Measurements from ENCODE around the gene IL27RA. TPM values are rescaled to one million over a fixed set of nuclear protein-coding genes. Genes with fewer than 3 reads are reported as not detected.
A peak's percentile ranks its signal among the peaks of the same experiment; 100 is the strongest.

IL27RA gene
- total RNA-seq, 2 donors from 2014 or later: 4.7 to 8.3 TPM

DNA sequence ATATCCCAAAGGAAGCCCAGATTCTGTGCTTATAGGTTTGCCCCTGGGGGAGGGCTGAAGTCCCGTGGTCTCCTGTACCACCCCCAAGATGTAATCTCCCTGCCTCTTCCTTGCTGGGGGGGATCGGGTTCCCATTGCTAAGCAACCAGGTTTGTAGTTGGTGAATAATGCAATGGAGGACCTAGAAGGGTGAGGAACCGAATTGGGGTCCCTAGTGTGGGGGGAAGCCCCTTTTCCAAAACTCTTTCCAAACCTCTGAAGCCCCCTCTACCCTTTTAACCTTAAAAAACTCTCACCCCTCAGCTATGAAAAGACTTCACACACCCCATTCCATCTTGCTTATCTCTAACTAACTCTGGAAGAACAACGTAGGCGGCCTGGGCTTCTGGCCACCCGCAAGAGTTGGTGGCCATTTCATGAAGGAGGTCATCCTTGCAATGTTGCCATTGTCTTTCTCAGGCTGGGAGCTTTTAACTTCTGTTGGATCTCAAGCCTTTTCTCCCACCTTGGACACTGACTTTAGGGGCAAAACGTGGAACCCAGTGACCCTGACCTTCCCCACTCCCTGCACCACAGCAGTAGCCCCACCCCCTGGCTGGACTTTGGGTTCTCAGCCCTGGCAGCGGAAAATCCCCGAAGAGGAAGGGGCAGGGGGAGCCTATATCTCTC is 29.7 kb downstream of the IL27RA start:
- Histone ChIP-seq H3K27me3 (replicated peaks; ENCODE audit: insufficient read depth) (no peaks in the 10 kb centered on the region), H3K9me3 (no peaks in the 10 kb centered on the region), H3K27ac (peak overlapping the region in 1 of 2 donors; percentile 36), H3K4me1 (replicated peaks) (no peaks in the 10 kb centered on the region), H3K36me3 (no peaks in the 10 kb centered on the region), H3K4me3 (no peak overlapping the region)
- 60% methylated on average over 9 of the region's 9 CpGs for WGBS
- intact Hi-C loops (cut with DNase I): no loop called here
- DNase-seq (ENCODE audit: low spot score): no peak
- no peak for TF ChIP-seq POLR2AphosphoS5 (IDR thresholded peaks at IDR 0.05)
- no peak for TF ChIP-seq POLR2A (IDR thresholded peaks at IDR 0.05)
- TF ChIP-seq, protein P1, sequence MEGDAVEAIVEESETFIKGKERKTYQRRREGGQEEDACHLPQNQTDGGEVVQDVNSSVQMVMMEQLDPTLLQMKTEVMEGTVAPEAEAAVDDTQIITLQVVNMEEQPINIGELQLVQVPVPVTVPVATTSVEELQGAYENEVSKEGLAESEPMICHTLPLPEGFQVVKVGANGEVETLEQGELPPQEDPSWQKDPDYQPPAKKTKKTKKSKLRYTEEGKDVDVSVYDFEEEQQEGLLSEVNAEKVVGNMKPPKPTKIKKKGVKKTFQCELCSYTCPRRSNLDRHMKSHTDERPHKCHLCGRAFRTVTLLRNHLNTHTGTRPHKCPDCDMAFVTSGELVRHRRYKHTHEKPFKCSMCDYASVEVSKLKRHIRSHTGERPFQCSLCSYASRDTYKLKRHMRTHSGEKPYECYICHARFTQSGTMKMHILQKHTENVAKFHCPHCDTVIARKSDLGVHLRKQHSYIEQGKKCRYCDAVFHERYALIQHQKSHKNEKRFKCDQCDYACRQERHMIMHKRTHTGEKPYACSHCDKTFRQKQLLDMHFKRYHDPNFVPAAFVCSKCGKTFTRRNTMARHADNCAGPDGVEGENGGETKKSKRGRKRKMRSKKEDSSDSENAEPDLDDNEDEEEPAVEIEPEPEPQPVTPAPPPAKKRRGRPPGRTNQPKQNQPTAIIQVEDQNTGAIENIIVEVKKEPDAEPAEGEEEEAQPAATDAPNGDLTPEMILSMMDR (IDR thresholded peaks at IDR 0.05): no peak

DNA sequence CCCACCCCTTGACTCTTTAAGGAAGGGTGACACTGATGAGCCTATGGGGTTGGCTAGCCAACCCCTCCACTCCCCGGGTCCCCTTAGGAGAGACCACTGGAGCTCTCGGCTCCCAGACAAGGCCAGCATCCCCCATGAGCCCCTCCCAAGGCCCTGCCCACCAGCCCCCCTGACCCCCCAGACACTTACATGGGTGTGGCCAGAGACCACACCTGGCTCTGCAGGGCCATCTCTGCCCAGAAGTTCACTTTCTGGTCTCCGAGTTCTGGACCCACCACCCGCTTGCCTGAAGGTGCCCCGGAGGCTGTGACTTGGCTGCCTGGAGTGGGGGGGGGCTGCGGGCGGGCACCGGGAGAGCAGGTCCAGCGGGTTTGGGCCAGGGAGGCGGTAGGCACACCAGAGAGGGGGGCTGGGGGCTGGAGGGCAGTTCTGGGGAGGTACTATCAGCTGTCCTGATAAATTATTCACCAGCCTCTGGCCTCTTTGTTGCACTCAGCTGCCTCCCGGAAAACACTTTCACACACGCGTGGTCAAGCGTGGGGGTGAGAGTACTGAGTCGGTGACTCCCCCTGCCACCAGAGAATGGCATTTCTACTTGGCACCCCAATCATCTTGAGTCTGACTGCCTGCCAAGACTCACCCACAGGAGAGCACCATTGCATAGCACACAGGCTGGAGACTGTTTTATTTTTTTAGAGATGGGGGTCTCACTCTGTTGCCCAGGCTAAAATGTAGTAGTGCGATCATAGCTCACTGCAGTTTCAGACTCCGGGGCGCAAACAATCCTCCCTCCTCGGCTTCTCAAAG is 30.4 kb downstream of the IL27RA start, which contains the start of gene PALM3:
Gene PALM3, minus strand, starts transcription at position 326 of the 807 bp plus-strand sequence. Its CDS starts 96 bp downstream, at position 230.
- TF ChIP-seq, protein P1 (IDR thresholded peaks at IDR 0.05): peak in 1 of 4 experiments; percentile 26
- TF ChIP-seq POLR2A (IDR thresholded peaks at IDR 0.05) (no peak), POLR2AphosphoS5 (IDR thresholded peaks at IDR 0.05) (peak; percentile 9)
- no peaks in the 10 kb centered on the region for H3K4me1 ChIP-seq (replicated peaks)
- WGBS: 43% methylated on average over 19 of the region's 19 CpGs
- peak within 1 kb of the TSS in 1 of 2 donors; percentile 36 for H3K27ac ChIP-seq
- no peak within 1 kb of the TSS for H3K4me3 ChIP-seq
- DNase-seq (ENCODE audit: low spot score): peak; percentile 42
- H3K27me3 ChIP-seq (replicated peaks; ENCODE audit: insufficient read depth): no peaks in the 10 kb centered on the region
- intact Hi-C loops (cut with DNase I): no loop called here
- no peaks in the 10 kb centered on the region for H3K9me3 ChIP-seq
- H3K36me3 ChIP-seq: no peaks in the 10 kb centered on the region

DNA sequence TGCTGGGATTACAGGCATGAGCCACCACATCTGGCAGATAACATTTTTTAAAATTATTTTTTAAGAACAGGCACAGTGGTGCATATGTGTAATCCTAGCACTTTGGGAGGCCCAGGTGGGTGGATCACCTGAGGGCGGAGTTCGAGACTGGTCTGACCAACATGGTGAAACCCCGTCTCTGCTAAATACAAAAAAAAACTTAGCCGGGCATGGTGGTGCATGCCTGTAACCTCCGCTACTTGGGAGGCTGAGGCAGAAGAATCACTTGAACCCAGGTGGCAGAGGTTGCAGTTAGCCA is 30.9 kb downstream of the IL27RA start:
- Histone ChIP-seq H3K4me3 (no peak overlapping the region), H3K27me3 (replicated peaks; ENCODE audit: insufficient read depth) (no peaks in the 10 kb centered on the region), H3K36me3 (no peaks in the 10 kb centered on the region), H3K27ac (no peak overlapping the region), H3K9me3 (no peaks in the 10 kb centered on the region), H3K4me1 (replicated peaks) (no peaks in the 10 kb centered on the region)
- intact Hi-C loops (cut with DNase I): no loop called here
- WGBS: 79% methylated on average over 5 of the region's 5 CpGs
- DNase-seq (ENCODE audit: low spot score): no peak
- TF ChIP-seq POLR2A (IDR thresholded peaks at IDR 0.05): no peak
- TF ChIP-seq, protein P1 (IDR thresholded peaks at IDR 0.05): no peak
- TF ChIP-seq POLR2AphosphoS5 (IDR thresholded peaks at IDR 0.05): no peak

DNA sequence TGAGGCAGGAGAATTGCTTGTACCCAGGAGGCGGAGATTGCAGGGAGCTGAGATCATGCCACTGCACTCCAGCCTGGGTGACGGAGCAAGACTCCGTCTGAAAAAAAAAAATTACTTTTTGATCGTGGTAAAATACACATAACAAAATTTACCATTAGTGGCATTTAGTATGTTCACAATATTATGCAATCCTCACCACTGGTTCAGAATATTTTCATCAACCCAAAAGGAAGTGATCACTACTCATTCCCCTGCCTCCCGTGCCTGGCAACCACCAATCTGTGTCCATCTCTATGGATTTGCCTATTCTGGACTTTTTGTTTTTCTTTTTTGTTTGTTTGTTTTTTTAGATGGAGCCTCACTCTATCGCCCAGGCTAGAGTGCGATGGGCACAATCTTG is 31.5 kb downstream of the IL27RA start:
- TF ChIP-seq POLR2A (IDR thresholded peaks at IDR 0.05) (no peak), POLR2AphosphoS5 (IDR thresholded peaks at IDR 0.05) (no peak)
- TF ChIP-seq, protein P1 (IDR thresholded peaks at IDR 0.05): no peak
- no peak for DNase-seq (ENCODE audit: low spot score)
- no peaks in the 10 kb centered on the region for H3K9me3 ChIP-seq
- H3K27me3 ChIP-seq (replicated peaks; ENCODE audit: insufficient read depth): no peaks in the 10 kb centered on the region
- WGBS: 71% methylated on average over 7 of the region's 7 CpGs
- intact Hi-C loops (cut with DNase I): no loop called here
- no peak overlapping the region for H3K4me3 ChIP-seq
- H3K36me3 ChIP-seq: no peaks in the 10 kb centered on the region
- no peak overlapping the region for H3K27ac ChIP-seq
- H3K4me1 ChIP-seq (replicated peaks): no peaks in the 10 kb centered on the region

Measured in prostate gland (tissue), 2 donors.